Muscle layer of duodenum (tissue), 2 donors: ENCODE results near the gene FHL5.
"Not testable (repeated sequence)": the region's sequence is repeated elsewhere in the genome, so short reads cannot be mapped to it uniquely, and the experiment has no call there.

Experiments
- H3K27ac ChIP-seq: one replicate; pipeline ENCODE4 v1.7.0; 2013; ENCODE audit warnings: mild to moderate bottlenecking, low read length
- H3K27me3 ChIP-seq: one replicate; pipeline ENCODE4 v1.7.0; 2013; ENCODE audit warnings: low read depth, mild to moderate bottlenecking, control low read depth, low read length
- H3K36me3 ChIP-seq, 2 donors: one replicate each; pipeline ENCODE4 v1.7.0; 2013; ENCODE audit warnings: low read length in 2 of 2, control low read depth in 1 of 2, mild to moderate bottlenecking in 1 of 2; ENCODE audit not compliant: insufficient read depth in 2 of 2, control insufficient read depth in 1 of 2
- H3K4me1 ChIP-seq, 2 donors: one replicate each; pipeline ENCODE4 v1.7.0; 2013; ENCODE audit warnings: low read length in 2 of 2, mild to moderate bottlenecking in 2 of 2, control low read depth in 1 of 2, moderate library complexity in 1 of 2; ENCODE audit not compliant: insufficient read depth in 2 of 2, control insufficient read depth in 1 of 2
- H3K4me3 ChIP-seq, 2 donors: one replicate each; pipeline ENCODE4 v1.7.0; 2013; ENCODE audit warnings: low read length in 2 of 2, low read depth in 1 of 2, mild to moderate bottlenecking in 1 of 2
- H3K9me3 ChIP-seq, 2 donors: one replicate each; pipeline ENCODE4 v1.7.0; 2013; ENCODE audit warnings: low read length in 2 of 2, control low read depth in 1 of 2, mild to moderate bottlenecking in 1 of 2; ENCODE audit not compliant: control insufficient read depth in 1 of 2
- donor health status: healthy.

The FHL5 gene

GRCh38 chr6:96554558-96554957, 8.4 kb upstream of the FHL5 start:
- Histone ChIP-seq H3K9me3 (no peaks in the 10 kb centered on the region), H3K27me3 (no peaks in the 10 kb centered on the region), H3K27ac (no peak overlapping the region), H3K4me3 (no peak overlapping the region), H3K36me3 (peaks cover 46 to 59% of the 10 kb centered on the region in 2 donors), H3K4me1 (no peaks in the 10 kb centered on the region)

DNA sequence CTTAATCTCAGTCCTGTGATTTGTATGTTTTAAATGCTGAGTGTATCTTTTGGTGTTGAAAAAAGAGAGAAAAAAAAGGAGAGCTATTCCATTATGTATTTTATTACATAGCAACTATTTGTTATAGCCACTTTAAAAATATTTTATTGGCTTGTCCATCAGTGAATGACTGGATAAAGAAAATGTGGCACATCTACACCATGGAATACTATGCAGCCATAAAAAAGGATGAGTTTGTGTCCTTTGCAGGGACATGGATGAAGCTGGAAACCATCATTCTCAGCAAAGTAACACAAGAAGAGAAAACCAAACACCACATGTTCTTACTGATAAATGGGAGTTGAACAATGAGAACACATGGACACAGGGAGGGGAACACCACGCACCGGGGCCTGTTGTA, 3.2 kb upstream of the FHL5 start:
- not testable (repeated sequence) for H3K9me3 ChIP-seq, H3K27ac ChIP-seq, H3K4me3 ChIP-seq, H3K27me3 ChIP-seq, H3K4me1 ChIP-seq
- peaks cover 3 to 10% of the 10 kb centered on the region in 2 donors for H3K36me3 ChIP-seq

DNA sequence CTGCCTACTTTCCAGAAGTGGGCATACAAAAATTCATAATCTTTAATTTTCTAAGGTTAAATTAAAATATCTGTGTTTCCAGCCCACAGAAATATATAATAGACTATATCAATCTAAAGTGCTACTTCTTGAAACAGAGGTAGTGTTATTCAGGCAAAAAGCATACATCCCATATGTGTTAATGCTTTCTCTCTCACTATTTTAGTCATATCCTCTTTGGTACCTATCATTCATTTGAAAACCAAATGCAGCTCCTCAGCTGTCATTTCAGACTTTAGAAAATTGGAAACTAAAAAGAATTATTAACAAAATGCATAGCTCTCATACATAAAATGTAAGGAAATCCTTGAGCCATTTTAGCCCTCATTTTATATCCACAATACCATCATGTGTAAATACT, 925 bp downstream of the FHL5 start:
- H3K4me3 ChIP-seq, result no peak overlapping the region
- H3K27me3 ChIP-seq, result no peaks in the 10 kb centered on the region

GRCh38 chr6:96570053-96570452, 7.1 kb downstream of the FHL5 start:
- no peak overlapping the region for H3K27ac ChIP-seq
- H3K36me3 ChIP-seq, result no peaks in the 10 kb centered on the region
- H3K27me3 ChIP-seq, result no peaks in the 10 kb centered on the region
- no peak overlapping the region for H3K4me3 ChIP-seq
- H3K4me1 ChIP-seq, result no peaks in the 10 kb centered on the region
- H3K9me3 ChIP-seq, result peaks cover 0 to 15% of the 10 kb centered on the region in 2 donors

More for the DNA sequence above, 925 bp downstream of the FHL5 start:
- Histone ChIP-seq H3K9me3 (no peaks in the 10 kb centered on the region), H3K4me1 (no peaks in the 10 kb centered on the region), H3K27ac (no peak overlapping the region), H3K36me3 (no peaks in the 10 kb centered on the region)

DNA sequence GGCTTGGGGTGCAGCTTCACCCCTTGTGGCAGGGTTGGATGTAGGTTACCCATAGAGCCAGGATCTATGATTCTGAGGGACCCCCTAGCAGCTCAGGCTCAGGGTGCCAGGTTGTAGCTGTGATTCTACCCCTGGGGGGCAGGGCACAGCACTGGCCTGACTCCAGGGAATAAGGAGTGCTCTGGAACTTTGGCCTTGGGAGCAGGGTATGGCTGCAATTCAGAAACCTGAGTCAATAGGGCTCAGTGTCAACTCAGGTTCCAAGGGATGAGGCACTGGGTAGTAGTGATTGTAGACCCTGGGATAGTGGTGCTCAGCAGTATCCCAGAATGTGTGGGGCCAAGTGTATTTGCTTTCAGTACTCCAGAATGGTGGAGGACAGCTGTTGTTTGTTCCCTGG, 8.6 kb downstream of the FHL5 start:
- Histone ChIP-seq H3K4me3 (no peak overlapping the region), H3K27ac (no peak overlapping the region)

GRCh38 chr6:96575359-96575758, 12.4 kb downstream of the FHL5 start:
- Histone ChIP-seq H3K36me3 (no peaks in the 10 kb centered on the region), H3K4me1 (no peaks in the 10 kb centered on the region), H3K9me3 (peaks cover 0 to 3% of the 10 kb centered on the region in 2 donors), H3K27me3 (no peaks in the 10 kb centered on the region), H3K4me3 (no peak overlapping the region), H3K27ac (no peak overlapping the region)

More for the DNA sequence above, 8.6 kb downstream of the FHL5 start:
- no peaks in the 10 kb centered on the region for H3K36me3 ChIP-seq
- H3K27me3 ChIP-seq, result no peaks in the 10 kb centered on the region
- H3K4me1 ChIP-seq, result no peaks in the 10 kb centered on the region
- peaks cover 0 to 15% of the 10 kb centered on the region in 2 donors for H3K9me3 ChIP-seq

DNA sequence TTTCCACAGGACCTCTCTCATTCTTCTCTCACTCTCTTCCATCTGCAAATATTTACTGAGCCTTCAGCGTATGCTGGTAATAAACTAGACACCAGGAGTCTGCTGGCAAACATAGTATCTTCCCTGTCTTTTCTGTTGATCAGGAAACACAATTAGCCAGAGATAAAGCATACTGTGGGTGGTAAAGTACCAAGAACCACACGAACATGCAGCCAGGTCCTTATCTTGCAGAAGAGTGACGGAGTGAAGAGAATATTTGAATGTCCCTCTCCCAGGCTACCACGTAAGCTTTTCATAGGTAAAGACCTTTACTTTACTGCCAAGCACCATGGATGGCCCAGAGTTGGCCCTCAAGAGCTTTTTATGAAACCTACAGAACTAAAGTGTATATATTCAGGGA, 13.3 kb downstream of the FHL5 start:
- H3K27ac ChIP-seq, result no peak overlapping the region
- no peaks in the 10 kb centered on the region for H3K36me3 ChIP-seq

DNA sequence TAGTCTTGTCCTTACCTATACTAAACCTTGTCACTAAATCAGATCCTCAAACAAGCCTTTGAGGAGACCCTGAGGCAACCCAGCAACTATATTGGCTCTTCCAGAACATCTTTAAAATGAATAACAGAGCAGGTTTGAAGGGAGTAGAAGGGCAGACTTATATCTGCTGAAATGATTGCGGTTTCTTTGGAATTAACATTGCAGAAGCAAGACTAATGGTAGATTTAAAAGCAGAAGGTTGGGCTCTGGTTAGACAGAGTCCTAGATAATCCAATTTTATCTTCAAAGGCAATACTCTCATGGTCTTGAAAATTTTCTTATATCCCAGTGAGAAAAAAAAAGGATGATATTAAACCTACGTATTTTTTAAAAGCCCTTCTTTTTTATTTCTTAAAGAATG, 19.1 kb downstream of the FHL5 start:
- no peak overlapping the region for H3K4me3 ChIP-seq

More for the DNA sequence above, 13.3 kb downstream of the FHL5 start:
- Histone ChIP-seq H3K27me3 (no peaks in the 10 kb centered on the region), H3K4me3 (no peak overlapping the region), H3K9me3 (no peaks in the 10 kb centered on the region), H3K4me1 (no peaks in the 10 kb centered on the region)

GRCh38 chr6:96582436-96582835, 19.5 kb downstream of the FHL5 start:
- Histone ChIP-seq H3K36me3 (no peaks in the 10 kb centered on the region), H3K4me1 (no peaks in the 10 kb centered on the region), H3K9me3 (no peaks in the 10 kb centered on the region), H3K27ac (no peak overlapping the region), H3K27me3 (no peaks in the 10 kb centered on the region), H3K4me3 (no peak overlapping the region)

More for the DNA sequence above, 19.1 kb downstream of the FHL5 start:
- H3K9me3 ChIP-seq, result no peaks in the 10 kb centered on the region
- no peaks in the 10 kb centered on the region for H3K27me3 ChIP-seq
- H3K4me1 ChIP-seq, result no peaks in the 10 kb centered on the region
- H3K27ac ChIP-seq, result no peak overlapping the region
- H3K36me3 ChIP-seq, result no peaks in the 10 kb centered on the region

DNA sequence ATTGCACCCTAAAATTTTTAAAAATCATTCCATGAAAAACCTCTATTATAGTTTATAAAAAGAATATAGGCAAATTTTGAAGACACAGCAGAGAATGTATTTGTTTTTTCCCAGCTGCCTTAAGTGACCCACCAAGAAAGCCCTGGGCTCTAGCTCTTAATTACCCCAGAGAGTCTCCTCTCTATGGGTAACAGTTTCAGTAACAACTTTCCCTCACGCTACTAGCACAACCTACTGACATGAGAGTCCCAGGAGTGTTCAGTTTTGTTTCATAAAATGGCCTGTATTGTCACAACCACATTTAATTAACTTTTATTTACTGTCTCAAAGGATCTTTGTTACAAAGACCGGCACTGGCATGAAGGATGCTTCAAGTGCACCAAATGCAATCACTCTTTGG, 41.5 kb downstream of the FHL5 start:
- no peaks in the 10 kb centered on the region for H3K36me3 ChIP-seq
- H3K4me1 ChIP-seq, result peaks cover 0 to 3% of the 10 kb centered on the region in 2 donors
- no peak overlapping the region for H3K4me3 ChIP-seq
- no peaks in the 10 kb centered on the region for H3K9me3 ChIP-seq
- no peaks in the 10 kb centered on the region for H3K27me3 ChIP-seq
- no peak overlapping the region for H3K27ac ChIP-seq

DNA sequence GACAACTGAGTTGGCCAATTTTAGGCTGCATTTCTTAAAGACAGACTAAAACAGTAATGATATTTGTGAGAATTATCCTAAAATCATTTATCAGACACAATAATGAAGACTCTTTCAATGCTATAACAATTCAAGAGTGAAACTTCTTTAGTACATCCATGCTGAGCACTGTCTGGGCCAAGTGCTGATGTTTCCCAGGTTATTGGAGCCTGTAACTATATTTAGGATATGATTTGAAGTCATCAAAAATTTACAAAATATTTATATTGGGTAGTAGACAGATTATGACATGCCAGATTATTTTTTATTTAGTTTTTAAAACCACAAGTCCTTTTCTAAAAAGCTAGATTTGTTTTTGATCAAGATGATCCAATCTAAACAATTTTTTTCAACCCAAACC, 45.1 kb downstream of the FHL5 start:
- Histone ChIP-seq H3K9me3 (no peaks in the 10 kb centered on the region), H3K27me3 (no peaks in the 10 kb centered on the region), H3K36me3 (no peaks in the 10 kb centered on the region), H3K4me1 (no peaks in the 10 kb centered on the region), H3K4me3 (no peak overlapping the region), H3K27ac (no peak overlapping the region)

- H3K4me3 ChIP-seq, result no peak overlapping the region
- H3K27ac ChIP-seq, result no peak overlapping the region
- no peaks in the 10 kb centered on the region for H3K9me3 ChIP-seq
- H3K36me3 ChIP-seq, result no peaks in the 10 kb centered on the region
- no peaks in the 10 kb centered on the region for H3K4me1 ChIP-seq
- no peaks in the 10 kb centered on the region for H3K27me3 ChIP-seq
Measured at GRCh38 chr6:96610019-96610418, 47.1 kb downstream of the FHL5 start.
